ENCODE data around the gene NDUFB10. TPM values are rescaled to one million over a fixed set of nuclear protein-coding genes. Genes with fewer than 3 reads are reported as not detected.

The NDUFB10 gene
- total and polyA plus RNA-seq, 2 donors from 2014 or later: 123 to 432 TPM

GRCh38 chr16:2009791-2010510 is 50.6 kb downstream of the NDUFB10 start, which contains the start of gene ZNF598:
Gene ZNF598 (minus strand): TSS chr16:2009821.
- DNase-seq (peak; percentile 78 to 95 (median 91)), FAIRE-seq (no peak)
- Histone ChIP-seq H3K4me1 (ENCODE audit: control insufficient read depth in 2 of 3, insufficient read depth in 2 of 3, low read depth in 1 of 3, low read length in 3 of 3) (peaks cover 3 to 29% (median 3%) of the 10 kb centered on the region in 3 donors), H3K27ac (ENCODE audit: low read depth in 2 of 2, low read length in 2 of 2) (peak within 1 kb of the TSS; percentile 85 to 87), H3K4me3 (ENCODE audit: low read length in 3 of 3) (peak within 1 kb of the TSS; percentile 77 to 97 (median 78)), H3K9me3 (ENCODE audit: control insufficient read depth in 2 of 3, insufficient read depth in 1 of 3, low read length in 3 of 3) (no peaks in the 10 kb centered on the region), H3K36me3 (ENCODE audit: control insufficient read depth in 2 of 3, insufficient read depth in 3 of 3, low read length in 3 of 3) (no peaks in the 10 kb centered on the region), H3K9ac (ENCODE audit: low read length in 3 of 3) (peak within 1 kb of the TSS; percentile 64 to 88 (median 80)), H3K27me3 (ENCODE audit: control insufficient read depth, insufficient read depth, low read length) (no peaks in the 10 kb centered on the region)
- intact Hi-C loops (cut with DNase I): no loop called here
- TF ChIP-seq CTCF (IDR thresholded peaks at IDR 0.05; ENCODE audit: borderline replicate concordance, extremely low read depth, insufficient read depth): no peak

Other genes with a start within 250 kb of the NDUFB10 start
- gene NME3, start 188.0 kb upstream of the NDUFB10 start, total RNA-seq: 70.8 TPM
- gene NME3, start 188.0 kb upstream of the NDUFB10 start, polyA plus RNA-seq (ENCODE audit: insufficient read depth, low read depth, low replicate concordance): 123 TPM
- gene EME2, start 186.7 kb upstream of the NDUFB10 start, total RNA-seq: 23.8 TPM
- 5.1 TPM for gene EME2, start 186.7 kb upstream of the NDUFB10 start, polyA plus RNA-seq (ENCODE audit: insufficient read depth, low read depth, low replicate concordance)
- 61.7 TPM for gene MRPS34, start 186.4 kb upstream of the NDUFB10 start, total RNA-seq
- gene MRPS34, start 186.4 kb upstream of the NDUFB10 start, polyA plus RNA-seq (ENCODE audit: insufficient read depth, low read depth, low replicate concordance): 187 TPM
- gene SPSB3, start 177.0 kb upstream of the NDUFB10 start, total RNA-seq: 57.7 TPM
- gene SPSB3, start 177.0 kb upstream of the NDUFB10 start, polyA plus RNA-seq (ENCODE audit: insufficient read depth, low read depth, low replicate concordance): 55.1 TPM
- gene NUBP2, start 176.6 kb upstream of the NDUFB10 start, total RNA-seq: 42.8 TPM
- 71.1 TPM for gene NUBP2, start 176.6 kb upstream of the NDUFB10 start, polyA plus RNA-seq (ENCODE audit: insufficient read depth, low read depth, low replicate concordance)
- 1.4 TPM for gene IGFALS, start 165.8 kb upstream of the NDUFB10 start, total RNA-seq
- gene IGFALS, start 165.8 kb upstream of the NDUFB10 start, polyA plus RNA-seq (ENCODE audit: insufficient read depth, low read depth, low replicate concordance): 2.9 TPM
- 48.1 TPM for gene HAGH, start 132.7 kb upstream of the NDUFB10 start, total RNA-seq
- gene HAGH, start 132.7 kb upstream of the NDUFB10 start, polyA plus RNA-seq (ENCODE audit: insufficient read depth, low read depth, low replicate concordance): 258 TPM
- 36.4 TPM for gene FAHD1, start 132.3 kb upstream of the NDUFB10 start, total RNA-seq
- 108 TPM for gene FAHD1, start 132.3 kb upstream of the NDUFB10 start, polyA plus RNA-seq (ENCODE audit: insufficient read depth, low read depth, low replicate concordance)
- 0.16 TPM for gene MEIOB, start 87.4 kb upstream of the NDUFB10 start, total RNA-seq
- 1.4 TPM for gene MEIOB, start 87.4 kb upstream of the NDUFB10 start, polyA plus RNA-seq (ENCODE audit: insufficient read depth, low read depth, low replicate concordance)
- gene HS3ST6, start 41.1 kb upstream of the NDUFB10 start, total RNA-seq: 0.19 TPM
- 0.73 TPM for gene HS3ST6, start 41.1 kb upstream of the NDUFB10 start, polyA plus RNA-seq (ENCODE audit: insufficient read depth, low read depth, low replicate concordance)
- 32.0 TPM for gene MSRB1, start 16.3 kb upstream of the NDUFB10 start, total RNA-seq
- 189 TPM for gene MSRB1, start 16.3 kb upstream of the NDUFB10 start, polyA plus RNA-seq (ENCODE audit: insufficient read depth, low read depth, low replicate concordance)
- gene RPL3L, start 4.8 kb upstream of the NDUFB10 start, total RNA-seq: not detected
- not detected for gene RPL3L, start 4.8 kb upstream of the NDUFB10 start, polyA plus RNA-seq (ENCODE audit: insufficient read depth, low read depth, low replicate concordance)
- 1,550 TPM for gene RPS2, start 5.3 kb downstream of the NDUFB10 start, total RNA-seq
- gene RPS2, start 5.3 kb downstream of the NDUFB10 start, polyA plus RNA-seq (ENCODE audit: insufficient read depth, low read depth, low replicate concordance): 2,018 TPM
- not detected for gene RNF151, start 7.3 kb downstream of the NDUFB10 start, total RNA-seq
- gene RNF151, start 7.3 kb downstream of the NDUFB10 start, polyA plus RNA-seq (ENCODE audit: insufficient read depth, low read depth, low replicate concordance): not detected
- gene TBL3, start 12.5 kb downstream of the NDUFB10 start, total RNA-seq: 33.3 TPM
- 38.5 TPM for gene TBL3, start 12.5 kb downstream of the NDUFB10 start, polyA plus RNA-seq (ENCODE audit: insufficient read depth, low read depth, low replicate concordance)
- 0.57 TPM for gene NOXO1, start 21.9 kb downstream of the NDUFB10 start, total RNA-seq
- 0.58 TPM for gene NOXO1, start 21.9 kb downstream of the NDUFB10 start, polyA plus RNA-seq (ENCODE audit: insufficient read depth, low read depth, low replicate concordance)
- gene GFER, start 24.7 kb downstream of the NDUFB10 start, total RNA-seq: 25.0 TPM
- gene GFER, start 24.7 kb downstream of the NDUFB10 start, polyA plus RNA-seq (ENCODE audit: insufficient read depth, low read depth, low replicate concordance): 45.6 TPM
- gene SYNGR3, start 30.4 kb downstream of the NDUFB10 start, total RNA-seq: 2.2 TPM
- 4.6 TPM for gene SYNGR3, start 30.4 kb downstream of the NDUFB10 start, polyA plus RNA-seq (ENCODE audit: insufficient read depth, low read depth, low replicate concordance)
- gene ZNF598, start 50.3 kb downstream of the NDUFB10 start, total RNA-seq: 34.9 TPM
- gene ZNF598, start 50.3 kb downstream of the NDUFB10 start, polyA plus RNA-seq (ENCODE audit: insufficient read depth, low read depth, low replicate concordance): 14.3 TPM
- not detected for gene NPW, start 60.2 kb downstream of the NDUFB10 start, total RNA-seq
- gene NPW, start 60.2 kb downstream of the NDUFB10 start, polyA plus RNA-seq (ENCODE audit: insufficient read depth, low read depth, low replicate concordance): not detected
- gene NHERF2, start 67.4 kb downstream of the NDUFB10 start, total RNA-seq: 238 TPM
- gene NHERF2, start 67.4 kb downstream of the NDUFB10 start, polyA plus RNA-seq (ENCODE audit: insufficient read depth, low read depth, low replicate concordance): 405 TPM
- gene NTHL1, start 88.3 kb downstream of the NDUFB10 start, total RNA-seq: 15.3 TPM
- 36.0 TPM for gene NTHL1, start 88.3 kb downstream of the NDUFB10 start, polyA plus RNA-seq (ENCODE audit: insufficient read depth, low read depth, low replicate concordance)
- gene TSC2, start 88.4 kb downstream of the NDUFB10 start, total RNA-seq: 151 TPM
- gene TSC2, start 88.4 kb downstream of the NDUFB10 start, polyA plus RNA-seq (ENCODE audit: insufficient read depth, low read depth, low replicate concordance): 40.0 TPM
- gene PKD1, start 176.4 kb downstream of the NDUFB10 start, total RNA-seq: 88.3 TPM
- 16.2 TPM for gene PKD1, start 176.4 kb downstream of the NDUFB10 start, polyA plus RNA-seq (ENCODE audit: insufficient read depth, low read depth, low replicate concordance)
- 1.5 TPM for gene RAB26, start 189.1 kb downstream of the NDUFB10 start, total RNA-seq
- gene RAB26, start 189.1 kb downstream of the NDUFB10 start, polyA plus RNA-seq (ENCODE audit: insufficient read depth, low read depth, low replicate concordance): 3.0 TPM
- 66.8 TPM for gene TRAF7, start 196.2 kb downstream of the NDUFB10 start, total RNA-seq
- 26.1 TPM for gene TRAF7, start 196.2 kb downstream of the NDUFB10 start, polyA plus RNA-seq (ENCODE audit: insufficient read depth, low read depth, low replicate concordance)
- gene CASKIN1, start 237.1 kb downstream of the NDUFB10 start, total RNA-seq: 0.66 TPM
- 0.30 TPM for gene CASKIN1, start 237.1 kb downstream of the NDUFB10 start, polyA plus RNA-seq (ENCODE audit: insufficient read depth, low read depth, low replicate concordance)
- gene MLST8, start 245.9 kb downstream of the NDUFB10 start, total RNA-seq: 34.0 TPM
- 63.3 TPM for gene MLST8, start 245.9 kb downstream of the NDUFB10 start, polyA plus RNA-seq (ENCODE audit: insufficient read depth, low read depth, low replicate concordance)